Central memory CD4-positive, alpha-beta T cell (primary cell): ENCODE measurements around the gene ZNF804A.
"Not testable (repeated sequence)": the region's sequence is repeated elsewhere in the genome, so short reads cannot be mapped to it uniquely, and the experiment has no call there.

Experiments used
- DNase-seq: peaks from one replicate; pipeline ENCODE4 v3.0.0; 2022

ZNF804A gene

DNA sequence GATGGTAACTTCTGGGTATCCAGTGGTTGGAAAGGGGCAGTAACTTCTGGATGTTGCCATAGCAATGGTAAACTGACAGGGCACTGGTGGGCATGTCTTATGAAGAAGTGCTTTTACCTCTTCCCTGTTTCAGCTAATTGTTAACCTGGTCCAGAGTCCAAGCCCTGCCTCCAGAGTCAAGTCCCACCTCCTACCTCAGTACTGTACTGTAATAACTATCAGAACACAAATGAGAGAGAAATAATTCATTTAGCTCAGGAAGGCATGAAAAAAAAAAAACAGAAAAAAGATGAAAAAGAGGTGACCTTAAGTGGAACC, 237.0 kb downstream of the ZNF804A start:
- no peak for DNase-seq

DNA sequence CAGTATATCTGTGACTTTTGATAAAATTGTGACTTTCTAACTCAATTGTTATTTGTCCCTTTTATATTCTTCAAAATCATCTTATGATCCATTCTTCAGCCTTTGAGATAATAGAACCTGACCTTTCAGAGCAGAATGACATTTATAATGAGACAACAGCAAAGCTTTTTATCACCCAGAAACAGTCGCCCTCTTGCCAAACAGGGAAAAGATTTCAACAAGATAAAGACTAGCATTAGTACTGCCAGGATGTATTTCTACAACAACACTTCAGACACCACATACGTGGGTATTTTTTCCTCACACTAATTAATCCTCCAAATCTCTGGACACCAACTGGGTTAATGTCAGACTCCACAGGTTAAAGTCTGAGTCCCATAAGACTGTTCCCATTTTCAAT, 249.0 kb downstream of the ZNF804A start:
- DNase-seq: no peak

DNA sequence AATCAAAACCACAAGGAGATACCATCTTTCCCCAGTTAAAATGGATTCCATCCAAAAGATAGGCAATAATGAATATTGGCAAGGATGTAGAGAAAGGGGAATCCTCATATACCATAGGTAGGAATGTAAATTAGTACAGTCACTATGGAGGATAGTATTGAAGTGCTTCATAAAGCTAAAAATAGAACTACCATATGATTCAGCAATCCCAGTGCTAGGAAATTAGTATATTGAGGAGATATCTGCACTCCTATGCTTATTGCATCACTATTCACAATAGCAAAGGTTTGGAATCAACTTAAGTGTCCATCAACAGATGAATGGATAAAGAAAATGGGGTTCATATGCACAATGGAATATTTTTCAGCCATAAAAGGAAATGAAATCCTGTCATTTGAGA, 251.2 kb downstream of the ZNF804A start:
- no peak for DNase-seq

DNA sequence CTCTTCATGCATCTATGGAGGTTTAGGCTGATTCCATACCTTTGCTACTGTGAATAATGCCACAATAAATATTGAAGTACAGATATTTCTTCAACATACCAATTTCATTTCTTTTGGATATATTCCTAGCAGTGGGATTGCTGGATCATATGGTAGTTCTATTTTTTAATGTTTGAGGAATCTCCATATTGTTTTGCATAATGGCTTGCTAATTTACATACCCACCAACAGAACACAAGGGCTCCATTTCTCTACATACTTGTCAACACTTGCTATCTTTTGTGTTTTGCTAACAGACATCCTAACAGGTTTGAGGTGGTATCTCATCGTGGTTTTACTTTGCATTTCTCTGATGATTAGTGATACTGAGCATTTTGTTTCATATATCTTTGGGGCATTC, 253.2 kb downstream of the ZNF804A start:
- no peak for DNase-seq

DNA sequence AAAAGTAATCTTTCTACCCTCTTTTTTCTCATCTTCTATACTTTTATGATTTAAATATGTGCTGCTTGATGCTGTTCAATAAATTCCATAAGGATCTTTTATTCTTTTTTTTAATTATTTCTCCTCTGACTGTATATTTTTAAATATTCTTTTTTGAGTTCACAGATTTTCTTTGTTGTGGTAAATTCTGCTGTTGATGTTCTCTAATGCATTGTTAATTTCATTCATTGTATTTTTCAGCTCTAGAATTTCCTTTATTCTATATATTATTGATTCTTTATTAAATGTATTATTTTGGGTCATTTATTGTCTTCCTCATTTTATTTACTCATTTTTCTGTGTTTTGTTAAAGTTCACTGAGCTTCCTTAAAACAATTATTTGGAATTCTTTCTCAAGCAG, 260.9 kb downstream of the ZNF804A start:
- DNase-seq: no peak

DNA sequence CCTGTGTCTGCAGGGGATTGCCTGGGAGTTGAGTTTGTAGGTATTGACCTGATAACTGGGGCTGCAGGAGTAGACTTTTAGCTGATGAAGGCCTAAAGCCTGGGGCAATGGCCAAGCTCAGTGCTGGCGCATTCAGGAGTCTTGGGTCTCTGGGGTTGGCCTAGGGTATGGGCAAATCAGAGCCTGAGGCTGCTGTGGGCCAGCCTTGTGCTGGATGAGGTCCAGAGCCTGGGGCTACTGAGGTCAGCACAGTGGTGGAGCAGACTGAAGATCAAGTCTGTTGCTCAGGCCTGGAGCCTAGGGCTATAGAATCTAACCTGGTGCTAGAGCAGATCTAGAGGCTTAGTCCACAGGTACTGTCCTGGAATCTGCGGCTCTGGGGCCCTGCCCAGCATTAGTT, 262.4 kb downstream of the ZNF804A start:
- no peak for DNase-seq

DNA sequence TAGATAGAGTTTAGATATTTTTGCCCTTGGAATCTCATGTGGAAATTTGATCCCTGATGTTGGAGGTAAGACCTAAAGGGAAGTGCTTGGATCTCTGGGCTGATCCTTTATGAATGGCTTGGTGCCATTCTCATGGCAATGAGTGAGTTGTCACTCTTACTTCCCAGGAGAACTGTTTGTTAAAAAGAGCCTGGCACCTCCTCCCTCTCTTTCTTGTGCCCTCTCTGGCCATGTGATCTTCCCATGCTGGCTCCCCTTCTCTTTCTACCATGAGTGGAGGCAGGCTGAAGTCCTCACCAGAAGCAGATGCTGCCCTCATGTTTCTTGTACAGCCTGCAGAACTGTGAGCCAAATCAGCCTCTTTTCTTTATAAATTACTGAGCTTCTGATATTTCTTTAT, 276.9 kb downstream of the ZNF804A start:
- no peak for DNase-seq

DNA sequence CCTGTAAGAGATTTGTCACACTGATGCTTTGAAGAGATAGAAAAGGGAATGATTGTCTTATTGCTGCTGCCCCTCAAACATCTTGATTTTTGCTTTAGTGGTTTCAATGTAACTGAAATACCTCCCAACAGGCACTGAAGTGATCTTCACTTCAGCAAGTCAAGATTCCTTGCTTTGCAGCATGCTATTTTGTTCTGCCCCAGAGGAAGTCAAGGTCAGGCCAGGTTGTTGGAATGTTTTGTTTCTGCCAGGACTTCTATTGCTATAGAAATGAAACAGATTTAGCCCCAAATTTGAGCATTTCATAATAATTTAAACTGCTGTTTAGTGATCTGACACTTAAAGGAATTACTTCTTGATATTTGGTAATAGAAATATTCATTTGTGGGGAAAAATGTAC, 277.6 kb downstream of the ZNF804A start:
- DNase-seq: no peak

DNA sequence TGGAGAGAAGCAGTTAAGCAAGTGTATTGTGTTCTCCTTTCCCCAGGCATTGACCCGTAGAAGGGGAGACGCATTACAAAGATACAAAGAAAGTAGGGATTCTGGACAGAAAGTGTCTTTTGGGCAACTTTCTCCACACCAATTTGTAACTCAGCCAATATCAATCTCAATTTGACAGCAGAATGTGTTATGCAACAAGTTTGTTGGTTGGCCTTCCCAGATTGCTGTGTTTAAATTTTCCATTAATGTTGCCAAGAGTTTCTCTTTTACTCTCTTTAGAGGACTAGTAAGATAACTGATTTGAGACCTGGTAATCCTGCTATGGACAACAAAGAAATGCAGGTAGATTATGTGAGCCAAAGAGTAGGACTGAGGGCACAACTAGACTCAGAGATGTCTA, 279.6 kb downstream of the ZNF804A start:
- no peak for DNase-seq

DNA sequence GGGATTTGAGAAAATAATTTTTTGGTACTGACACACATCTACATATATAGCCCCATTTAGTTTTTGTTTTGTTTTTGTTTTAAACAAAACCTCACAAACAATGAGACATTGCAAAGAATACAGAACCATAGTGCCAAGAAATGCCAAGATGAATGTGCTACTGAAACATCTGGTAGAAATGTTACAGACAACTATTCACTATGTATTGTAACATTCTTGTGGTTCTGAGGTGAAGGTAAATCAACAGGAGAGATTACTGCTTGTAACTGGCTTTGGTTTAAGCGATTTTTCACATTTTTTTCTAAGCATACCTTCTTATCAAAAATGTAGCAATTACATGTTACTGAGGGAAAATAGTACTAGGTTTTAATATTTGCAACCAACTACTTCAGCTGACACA, 281.3 kb downstream of the ZNF804A start:
- DNase-seq: no peak

DNA sequence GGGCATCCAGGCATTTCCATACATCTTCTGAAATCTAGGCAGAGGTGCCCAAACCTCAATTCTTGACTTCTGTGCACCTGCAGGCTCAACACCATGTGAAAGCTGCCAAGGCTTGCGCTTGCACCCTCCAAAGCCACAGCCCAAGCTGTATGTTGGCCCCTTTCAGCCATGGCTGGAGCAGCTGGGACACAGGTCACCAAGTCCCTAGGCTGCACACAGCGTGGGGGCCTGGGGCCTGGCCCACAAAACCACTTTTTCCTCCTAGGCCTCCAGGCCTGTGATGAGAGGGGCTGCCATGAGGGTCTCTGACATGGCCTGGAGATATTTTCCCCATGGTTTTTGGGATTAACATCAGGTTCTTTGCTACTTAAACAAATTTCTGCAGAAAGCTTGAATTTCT, 288.3 kb downstream of the ZNF804A start:
- DNase-seq: not testable (repeated sequence)

DNA sequence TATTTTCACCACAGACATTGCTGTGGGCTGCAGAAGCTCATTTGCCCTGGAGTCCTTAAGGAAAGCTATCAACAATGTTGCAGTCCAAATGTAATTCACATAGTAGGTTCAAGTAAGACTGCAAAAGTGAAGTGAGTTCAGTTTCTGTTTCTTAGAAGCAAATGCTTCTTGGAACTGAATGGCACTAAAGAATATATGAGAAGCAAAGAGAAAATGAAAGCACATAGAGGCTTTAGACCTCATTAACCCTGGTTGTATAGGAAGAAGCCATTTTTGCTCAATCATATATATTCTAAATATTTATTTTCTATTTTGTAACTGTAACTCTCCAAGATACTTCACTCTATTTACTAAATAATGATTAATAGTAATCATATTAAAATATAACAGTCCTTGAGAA, 292.0 kb downstream of the ZNF804A start:
- no peak for DNase-seq

DNA sequence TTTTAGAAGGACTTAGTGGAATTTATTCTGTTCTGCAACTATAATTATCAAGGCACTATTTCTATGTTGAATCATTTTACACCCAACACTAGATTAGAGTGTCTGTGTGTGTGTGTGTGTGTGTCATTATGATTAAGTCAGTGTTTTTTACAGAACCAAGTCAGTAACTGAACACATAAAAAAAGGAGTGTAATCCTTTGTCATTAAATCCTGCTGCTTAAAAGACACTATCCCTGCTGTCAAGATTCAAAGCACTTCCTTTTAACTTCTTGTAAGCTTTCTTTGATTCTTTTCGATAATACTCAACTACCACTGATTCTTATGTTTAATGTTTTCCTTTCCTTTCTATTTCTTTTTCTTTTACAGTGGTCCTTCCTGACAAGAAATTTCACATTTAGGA, 306.7 kb downstream of the ZNF804A start:
- no peak for DNase-seq

DNA sequence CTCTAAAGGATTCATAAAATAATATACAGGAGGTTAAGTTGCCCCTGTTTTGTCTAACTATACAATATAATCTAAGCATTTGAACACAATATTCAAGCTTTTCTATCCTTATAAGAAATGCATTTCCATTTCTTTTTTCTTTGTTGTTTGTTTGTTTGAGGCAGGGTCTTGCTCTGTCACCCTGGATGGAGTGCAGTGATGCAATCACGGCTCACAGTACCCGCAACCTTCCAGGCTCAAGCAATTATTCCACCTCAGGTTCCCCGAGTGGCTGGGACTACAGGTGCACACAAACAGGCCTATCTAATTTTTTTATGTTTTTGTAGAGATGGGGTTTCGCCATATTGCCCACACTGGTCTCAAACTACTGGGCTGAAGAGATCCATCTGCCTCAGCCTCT, 307.8 kb downstream of the ZNF804A start:
- DNase-seq: no peak

DNA sequence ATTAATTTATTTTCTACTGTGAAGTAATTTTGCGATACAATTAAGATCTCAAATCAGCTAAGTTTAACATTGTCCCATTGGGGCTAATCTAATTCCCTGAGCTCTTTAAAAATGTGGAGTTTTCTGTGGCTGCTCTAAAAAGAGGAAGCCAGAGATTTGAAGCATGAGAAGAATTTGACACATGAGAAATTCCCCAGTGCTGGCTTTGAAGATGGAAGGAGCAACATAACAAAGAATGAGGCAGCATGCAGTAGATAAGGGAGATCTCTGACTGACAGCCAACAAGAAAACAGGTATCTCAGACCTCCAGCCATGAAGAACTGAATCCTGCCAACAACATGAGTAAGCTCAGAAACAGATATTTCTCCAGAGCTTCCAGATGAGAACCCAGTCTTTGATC, 308.4 kb downstream of the ZNF804A start:
- no peak for DNase-seq

DNA sequence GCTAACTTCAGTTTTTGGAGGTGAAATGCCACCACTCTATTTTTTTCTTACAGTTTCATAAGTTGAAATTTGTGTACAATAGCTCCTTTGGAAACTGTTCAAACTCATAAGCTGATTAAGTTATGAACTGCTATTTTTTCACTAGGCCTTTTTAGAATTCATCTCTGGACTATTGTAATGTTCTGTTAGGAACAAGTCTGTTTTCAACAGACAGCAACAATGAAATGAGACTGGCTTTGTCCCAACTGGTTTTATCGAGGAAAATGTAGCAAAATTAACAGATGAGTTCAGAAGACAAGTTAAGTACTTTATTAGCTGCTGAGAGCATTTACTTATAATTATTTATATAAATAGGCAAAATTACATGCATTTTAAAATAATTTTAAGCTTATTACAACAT, 310.6 kb downstream of the ZNF804A start:
- DNase-seq: no peak

DNA sequence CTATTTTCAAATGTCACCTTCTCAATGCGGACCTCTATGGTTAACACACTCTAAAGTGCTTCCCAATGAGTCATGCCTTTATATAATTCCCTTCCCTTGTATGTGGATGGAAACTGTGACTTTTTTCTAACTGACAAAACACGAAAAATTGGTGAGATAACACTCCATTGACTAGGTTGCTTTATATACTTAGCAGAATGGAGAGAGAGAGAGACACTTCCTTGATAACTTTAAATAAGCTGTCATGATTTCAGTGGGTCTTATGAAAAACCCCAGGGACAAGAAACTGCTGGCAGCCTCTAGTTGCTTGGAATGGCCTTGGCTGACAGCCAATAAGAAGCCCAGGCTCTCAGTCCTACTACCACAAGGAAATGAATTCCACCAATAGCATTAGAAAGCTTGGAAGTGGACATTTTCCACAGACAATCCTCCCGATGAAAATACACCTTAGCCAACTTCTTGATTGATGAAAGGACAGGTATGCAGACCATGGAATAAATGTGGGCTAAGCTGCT, 322.2 kb downstream of the ZNF804A start:
- DNase-seq: no peak

DNA sequence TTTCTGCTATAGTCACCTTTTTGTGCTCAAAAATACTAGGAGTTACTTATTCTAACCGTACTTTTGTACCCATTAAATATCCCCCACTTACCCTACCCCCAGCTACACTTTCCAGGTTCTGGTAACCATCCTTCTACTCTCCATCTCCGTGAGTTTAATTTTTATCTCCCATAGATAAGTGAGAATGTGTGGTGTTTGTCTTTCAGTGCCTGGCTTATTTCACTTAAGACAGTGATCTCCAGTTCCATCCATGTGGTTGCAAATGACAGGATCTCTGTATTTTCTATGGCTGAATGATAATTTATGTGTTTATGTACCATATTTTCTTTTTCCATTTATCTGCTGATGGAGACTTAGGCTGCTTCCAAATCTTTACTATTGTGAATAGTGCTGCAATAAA, 323.3 kb downstream of the ZNF804A start:
- no peak for DNase-seq

DNA sequence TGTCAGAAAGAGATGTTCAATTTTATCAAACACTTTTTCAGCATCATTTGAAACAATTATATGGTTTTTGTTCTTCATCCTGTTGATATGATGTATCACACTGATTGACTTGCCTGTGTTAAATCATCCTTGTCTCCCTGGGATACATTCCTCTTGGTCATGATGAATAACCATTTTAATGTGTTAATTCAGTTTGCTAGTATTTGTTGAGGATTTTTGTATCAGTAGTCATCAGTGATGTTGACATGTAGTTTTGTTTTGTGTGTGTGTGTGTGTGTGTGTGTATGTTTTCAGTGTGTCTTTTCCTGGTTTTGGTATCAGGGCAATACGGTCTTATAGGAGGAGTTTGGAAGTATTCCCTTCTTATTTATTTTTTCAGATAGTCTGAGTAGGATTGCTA, 325.4 kb downstream of the ZNF804A start:
- DNase-seq: no peak

DNA sequence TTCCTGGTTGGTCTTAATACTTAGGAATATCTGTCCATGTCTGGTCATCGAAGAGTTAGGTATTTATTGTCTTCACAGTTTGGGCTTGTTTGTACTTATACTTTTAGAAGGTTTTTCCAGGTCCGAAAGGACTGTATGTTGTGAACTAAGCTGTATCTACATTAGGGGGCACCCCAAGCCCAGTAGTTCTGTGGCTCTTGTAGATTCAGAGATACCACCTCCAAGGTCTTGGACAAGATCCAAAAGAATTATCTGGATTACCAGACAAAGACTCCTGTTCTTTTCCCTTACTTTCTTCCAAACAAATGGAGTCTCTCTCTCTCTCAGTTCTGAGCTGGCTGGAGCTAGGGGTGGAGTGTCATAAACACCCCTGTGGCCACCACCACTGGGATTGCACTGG, 328.7 kb downstream of the ZNF804A start:
- no peak for DNase-seq

DNA sequence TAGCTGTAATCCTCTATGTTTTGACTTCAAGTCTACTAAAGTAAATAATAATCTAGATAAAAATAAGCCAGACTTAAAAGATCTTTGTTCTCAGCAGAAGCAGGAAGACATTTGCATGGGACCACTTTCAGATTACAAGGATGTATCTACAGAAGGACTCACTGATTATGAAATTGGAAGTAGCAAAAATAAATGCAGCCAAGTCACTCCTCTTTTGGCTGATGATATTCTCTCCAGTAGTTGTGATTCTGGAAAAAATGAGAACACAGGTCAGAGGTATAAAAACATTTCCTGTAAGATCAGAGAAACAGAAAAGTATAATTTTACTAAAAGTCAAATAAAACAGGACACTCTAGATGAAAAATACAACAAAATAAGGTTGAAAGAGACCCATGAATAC, 338.4 kb downstream of the ZNF804A start:
- DNase-seq: no peak

DNA sequence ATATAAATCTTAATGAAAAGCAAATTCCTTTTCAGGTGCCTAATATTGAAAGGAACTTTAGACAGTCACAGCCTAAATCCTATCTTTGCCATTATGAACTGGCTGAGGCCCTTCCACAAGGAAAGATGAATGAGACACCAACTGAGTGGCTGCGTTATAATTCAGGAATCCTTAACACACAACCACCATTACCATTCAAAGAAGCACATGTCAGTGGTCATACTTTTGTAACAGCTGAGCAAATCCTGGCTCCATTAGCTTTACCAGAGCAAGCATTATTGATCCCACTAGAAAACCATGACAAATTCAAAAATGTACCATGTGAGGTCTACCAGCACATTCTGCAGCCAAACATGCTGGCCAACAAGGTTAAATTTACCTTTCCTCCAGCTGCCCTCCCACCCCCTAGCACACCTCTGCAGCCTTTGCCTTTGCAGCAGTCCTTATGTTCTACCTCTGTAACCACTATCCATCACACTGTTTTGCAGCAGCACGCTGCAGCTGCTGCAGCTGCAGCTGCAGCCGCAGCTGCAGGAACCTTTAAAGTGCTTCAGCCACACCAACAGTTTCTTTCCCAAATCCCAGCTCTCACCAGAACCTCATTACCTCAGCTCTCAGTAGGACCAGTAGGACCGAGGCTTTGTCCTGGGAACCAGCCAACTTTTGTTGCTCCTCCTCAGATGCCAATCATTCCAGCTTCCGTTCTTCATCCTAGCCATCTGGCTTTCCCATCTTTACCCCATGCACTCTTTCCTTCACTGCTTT, 340.1 kb downstream of the ZNF804A start:
- no peak for DNase-seq

DNA sequence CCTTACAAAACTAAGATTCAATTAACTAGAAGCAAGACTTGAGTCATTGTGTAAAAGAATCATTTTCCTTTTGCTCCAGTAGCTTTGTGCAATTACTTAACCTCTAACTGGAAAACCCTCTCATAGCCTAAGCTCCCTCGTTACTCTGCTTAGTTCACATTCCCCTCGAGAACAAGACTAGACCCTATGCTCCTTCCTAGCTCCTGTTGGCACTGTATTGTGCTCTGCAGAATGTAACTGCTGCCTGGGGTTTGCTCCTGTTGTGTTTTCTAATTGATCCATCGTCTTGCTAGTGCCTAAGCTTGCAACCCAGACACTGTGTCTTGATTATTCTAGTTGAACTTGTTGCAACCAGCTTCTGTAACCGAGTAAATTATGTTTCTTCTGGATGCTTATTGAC, 347.0 kb downstream of the ZNF804A start:
- DNase-seq: no peak

DNA sequence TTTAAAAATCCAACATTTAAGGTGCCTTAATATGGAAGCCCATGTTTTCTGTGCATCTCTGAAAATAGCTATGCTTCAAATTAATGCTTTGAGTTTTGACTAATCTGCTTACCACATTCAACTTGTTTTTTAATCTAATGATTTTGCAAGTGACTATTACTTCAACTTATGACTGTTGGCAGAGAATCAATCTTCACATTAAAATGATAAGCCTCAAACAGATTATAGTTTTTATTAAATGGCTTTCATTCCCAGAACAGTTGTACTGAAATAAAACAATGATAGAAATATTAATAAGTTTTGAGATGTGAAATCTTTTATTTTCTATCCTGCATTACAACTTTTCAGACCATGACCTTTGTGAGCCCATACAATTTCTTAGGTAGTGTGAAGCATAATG, 347.5 kb downstream of the ZNF804A start:
- no peak for DNase-seq

DNA sequence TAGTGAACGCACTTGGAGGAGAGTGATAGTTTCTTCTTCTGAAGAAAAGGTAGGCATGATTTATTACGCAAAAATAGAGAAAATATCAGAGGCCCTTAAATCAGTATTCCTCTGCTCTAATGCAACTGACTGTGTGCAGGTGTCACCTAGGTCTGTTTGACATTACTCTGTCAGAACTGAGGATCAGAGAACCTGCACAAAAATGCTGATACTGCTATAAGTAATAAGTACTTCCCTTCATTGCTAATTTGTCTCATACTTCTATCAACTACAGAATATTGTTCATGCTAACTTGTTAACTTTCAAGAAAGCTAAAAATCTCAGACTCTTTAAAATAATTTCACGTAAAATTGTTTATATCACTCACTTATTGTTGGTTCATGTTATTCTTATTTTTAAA, 358.5 kb downstream of the ZNF804A start:
- DNase-seq: no peak
